Peyer's patch (tissue), 4 donors: ENCODE measurements around the gene BGN.

Experiments
- CTCF ChIP-seq, 6 experiments: fragments of 450-650 bp in 4 of 6; fragments of 200-600 bp in 2 of 6; sonication (generic) in 1 of 6; IDR thresholded peaks; one replicate each; pipeline ENCODE4 v1.5.1; 2017 to 2019; ENCODE audit warnings: antibody characterized with exemption in 6 of 6, mild to moderate bottlenecking in 3 of 6, moderate library complexity in 1 of 6
- POLR2A ChIP-seq, 2 donors: fragments of 450-650 bp; IDR thresholded peaks; one replicate each; pipeline ENCODE4 v1.5.1; 2017; ENCODE audit warnings: antibody characterized with exemption in 2 of 2, mild to moderate bottlenecking in 2 of 2, moderate library complexity in 2 of 2

DNA sequence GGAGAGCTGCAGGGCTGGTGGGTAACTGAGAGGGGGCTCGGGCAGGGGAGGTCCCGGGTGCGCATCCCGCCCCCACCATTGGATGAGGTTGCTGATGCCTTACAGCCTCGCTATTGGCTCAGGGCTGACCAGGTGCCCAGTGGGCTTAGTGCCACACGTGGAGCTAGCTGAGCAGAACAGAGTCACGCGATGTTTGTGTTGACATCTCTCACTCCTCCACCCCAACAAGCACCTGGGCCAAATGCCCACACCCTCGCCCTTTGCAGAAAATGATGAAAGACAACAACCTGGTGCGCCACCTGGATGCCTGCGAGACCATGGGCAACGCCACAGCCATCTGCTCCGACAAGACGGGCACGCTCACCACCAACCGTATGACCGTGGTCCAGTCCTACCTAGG, 54.5 kb downstream of the BGN start:
- TF ChIP-seq CTCF (IDR thresholded peaks at IDR 0.05) (no peak), POLR2A (IDR thresholded peaks at IDR 0.05) (no peak)
